ENCODE measurements around the gene TRAM2. TPM values are rescaled to one million over a fixed set of nuclear protein-coding genes. Genes with fewer than 3 reads are reported as not detected.

TRAM2 gene
- total and polyA plus RNA-seq, 2 of the 13 experiments (the other 11 are each of a cell fraction or from before 2014, with no cell fraction given) = 49.1 to 72.5 TPM

- TF ChIP-seq ETV5 (CRISPR knock-in tag; IDR thresholded peaks at IDR 0.05; ENCODE audit: borderline replicate concordance) = peak; percentile 51; the same call in 1 of the 2 replicates
- 0 out of 2 replicates have a peak, but pooled peaks have one; percentile 49 for TF ChIP-seq RCOR2 (CRISPR knock-in tag; IDR thresholded peaks at IDR 0.05)
- peak; percentile 34; the same call in 1 of the 2 replicates for TF ChIP-seq IRF2 (CRISPR knock-in tag; IDR thresholded peaks at IDR 0.05)
- no peak for TF ChIP-seq MXD1 (CRISPR knock-in tag; IDR thresholded peaks at IDR 0.05)
- 0 out of 2 replicates have a peak, but pooled peaks have one; percentile 38 for TF ChIP-seq PATZ1 (CRISPR knock-in tag; IDR thresholded peaks at IDR 0.05)
- peak; percentile 15; the same call in 1 of the 2 replicates for TF ChIP-seq ZNF331 (CRISPR knock-in tag; IDR thresholded peaks at IDR 0.05)
- TF ChIP-seq PAXIP1 (CRISPR knock-in tag; conservative IDR thresholded peaks at IDR 0.05) = peak; percentile 50
Measured at GRCh38 chr6:52590152-52590891, 13.5 kb upstream of the TRAM2 start (continued).

Measured in HepG2 (cell line).